ENCODE measurements around the gene KRT76. TPM values are rescaled to one million over a fixed set of nuclear protein-coding genes. Genes with fewer than 3 reads are reported as not detected.

Gene KRT76
- total and polyA plus RNA-seq, 2 donors from 2014 or later, result not detected

DNA sequence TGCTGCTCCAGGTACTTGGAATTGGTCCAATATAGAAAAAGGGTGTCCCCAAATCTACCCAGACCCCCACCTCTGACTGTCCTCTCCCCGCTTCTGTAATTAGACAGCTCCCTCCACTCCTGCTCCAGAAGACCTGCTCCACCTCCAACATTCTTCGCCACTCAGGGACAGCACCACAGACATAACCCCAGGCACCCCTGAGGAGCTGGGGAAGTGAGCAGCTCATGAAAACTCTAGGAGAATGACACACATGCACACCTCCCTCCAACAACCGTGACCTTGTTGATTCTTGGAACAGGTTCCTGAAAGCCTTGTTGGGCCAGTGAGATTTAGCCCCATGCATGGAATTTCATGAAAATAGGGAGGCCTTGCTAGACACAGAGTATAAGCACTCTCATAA, 28.6 kb upstream of the KRT76 start:
- Histone ChIP-seq H3K4me3 (ENCODE audit: low read length in 3 of 3) (no peak overlapping the region), H3K27ac (ENCODE audit: low read depth in 2 of 2, low read length in 2 of 2) (no peak overlapping the region), H3K9me3 (ENCODE audit: control insufficient read depth in 2 of 3, insufficient read depth in 1 of 3, low read length in 3 of 3) (no peaks in the 10 kb centered on the region), H3K9ac (ENCODE audit: low read length in 3 of 3) (no peak overlapping the region), H3K27me3 (ENCODE audit: control insufficient read depth, insufficient read depth, low read length) (no peaks in the 10 kb centered on the region), H3K36me3 (ENCODE audit: control insufficient read depth in 2 of 3, insufficient read depth in 3 of 3, low read length in 3 of 3) (no peaks in the 10 kb centered on the region), H3K4me1 (ENCODE audit: control insufficient read depth in 2 of 3, insufficient read depth in 2 of 3, low read depth in 1 of 3, low read length in 3 of 3) (no peaks in the 10 kb centered on the region)
- FAIRE-seq (no peak), DNase-seq (no peak)
- TF ChIP-seq, protein P1, sequence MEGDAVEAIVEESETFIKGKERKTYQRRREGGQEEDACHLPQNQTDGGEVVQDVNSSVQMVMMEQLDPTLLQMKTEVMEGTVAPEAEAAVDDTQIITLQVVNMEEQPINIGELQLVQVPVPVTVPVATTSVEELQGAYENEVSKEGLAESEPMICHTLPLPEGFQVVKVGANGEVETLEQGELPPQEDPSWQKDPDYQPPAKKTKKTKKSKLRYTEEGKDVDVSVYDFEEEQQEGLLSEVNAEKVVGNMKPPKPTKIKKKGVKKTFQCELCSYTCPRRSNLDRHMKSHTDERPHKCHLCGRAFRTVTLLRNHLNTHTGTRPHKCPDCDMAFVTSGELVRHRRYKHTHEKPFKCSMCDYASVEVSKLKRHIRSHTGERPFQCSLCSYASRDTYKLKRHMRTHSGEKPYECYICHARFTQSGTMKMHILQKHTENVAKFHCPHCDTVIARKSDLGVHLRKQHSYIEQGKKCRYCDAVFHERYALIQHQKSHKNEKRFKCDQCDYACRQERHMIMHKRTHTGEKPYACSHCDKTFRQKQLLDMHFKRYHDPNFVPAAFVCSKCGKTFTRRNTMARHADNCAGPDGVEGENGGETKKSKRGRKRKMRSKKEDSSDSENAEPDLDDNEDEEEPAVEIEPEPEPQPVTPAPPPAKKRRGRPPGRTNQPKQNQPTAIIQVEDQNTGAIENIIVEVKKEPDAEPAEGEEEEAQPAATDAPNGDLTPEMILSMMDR (IDR thresholded peaks at IDR 0.05; ENCODE audit: borderline replicate concordance, extremely low read depth, insufficient read depth), result no peak
- intact Hi-C loops (cut with DNase I), result no loop called here

DNA sequence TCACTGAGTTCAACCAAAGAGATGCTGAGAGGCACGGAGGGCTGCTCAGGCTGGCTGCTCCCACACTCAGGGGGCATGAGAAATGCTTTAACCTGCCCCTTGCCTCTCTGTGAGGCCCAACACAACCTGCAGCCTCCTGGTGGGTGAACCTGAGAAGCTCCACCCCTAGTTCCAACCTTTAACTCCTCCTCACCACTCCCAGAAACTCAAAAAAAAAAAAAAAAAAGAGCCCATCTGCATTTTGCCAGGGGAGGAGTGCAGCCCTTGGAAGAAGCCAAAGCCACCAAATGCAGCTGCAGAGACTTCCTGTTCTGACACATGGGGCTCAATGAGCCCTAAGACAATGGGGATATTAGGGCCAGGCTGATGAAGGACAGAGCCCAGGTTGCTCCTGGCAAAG, 27.9 kb upstream of the KRT76 start:
- intact Hi-C loops (cut with DNase I), result no loop called here
- no peak for FAIRE-seq
- TF ChIP-seq, protein P1 (IDR thresholded peaks at IDR 0.05; ENCODE audit: borderline replicate concordance, extremely low read depth, insufficient read depth), result no peak

DNA sequence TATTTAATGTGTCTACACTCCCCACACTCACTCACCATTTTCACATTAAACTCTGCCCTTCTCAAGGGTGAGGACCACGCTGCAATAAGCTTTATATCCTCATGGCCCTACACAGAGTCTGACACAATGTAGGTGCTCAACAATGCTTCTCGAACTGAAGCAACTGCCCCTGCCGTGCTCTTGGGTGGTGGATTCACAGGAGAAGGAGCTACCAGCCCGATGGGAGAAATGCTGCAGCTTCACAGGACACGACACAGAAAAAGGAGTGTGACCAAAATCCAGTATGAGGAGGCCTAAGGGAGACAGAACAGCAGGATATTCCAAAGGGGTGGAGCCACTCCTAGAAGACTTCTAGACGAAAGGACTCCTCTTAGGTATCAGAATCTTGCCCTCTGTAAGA, 25.3 kb upstream of the KRT76 start:
- no peak overlapping the region for H3K27ac ChIP-seq (ENCODE audit: low read depth in 2 of 2, low read length in 2 of 2)
- no peak overlapping the region for H3K9ac ChIP-seq (ENCODE audit: low read length in 3 of 3)
- H3K36me3 ChIP-seq (ENCODE audit: control insufficient read depth in 2 of 3, insufficient read depth in 3 of 3, low read length in 3 of 3), result no peaks in the 10 kb centered on the region
- H3K4me3 ChIP-seq (ENCODE audit: low read length in 3 of 3), result no peak overlapping the region
- intact Hi-C loops (cut with DNase I), result no loop called here
- no peaks in the 10 kb centered on the region for H3K27me3 ChIP-seq (ENCODE audit: control insufficient read depth, insufficient read depth, low read length)
- no peak for FAIRE-seq
- no peaks in the 10 kb centered on the region for H3K9me3 ChIP-seq (ENCODE audit: control insufficient read depth in 2 of 3, insufficient read depth in 1 of 3, low read length in 3 of 3)
- TF ChIP-seq, protein P1 (IDR thresholded peaks at IDR 0.05; ENCODE audit: borderline replicate concordance, extremely low read depth, insufficient read depth), result no peak
- no peak for DNase-seq
- H3K4me1 ChIP-seq (ENCODE audit: control insufficient read depth in 2 of 3, insufficient read depth in 2 of 3, low read depth in 1 of 3, low read length in 3 of 3), result no peaks in the 10 kb centered on the region

More for the DNA sequence above, 27.9 kb upstream of the KRT76 start:
- Histone ChIP-seq H3K27me3 (ENCODE audit: control insufficient read depth, insufficient read depth, low read length) (no peaks in the 10 kb centered on the region), H3K4me3 (ENCODE audit: low read length in 3 of 3) (no peak overlapping the region), H3K27ac (ENCODE audit: low read depth in 2 of 2, low read length in 2 of 2) (no peak overlapping the region), H3K4me1 (ENCODE audit: control insufficient read depth in 2 of 3, insufficient read depth in 2 of 3, low read depth in 1 of 3, low read length in 3 of 3) (no peaks in the 10 kb centered on the region), H3K9ac (ENCODE audit: low read length in 3 of 3) (no peak overlapping the region), H3K36me3 (ENCODE audit: control insufficient read depth in 2 of 3, insufficient read depth in 3 of 3, low read length in 3 of 3) (no peaks in the 10 kb centered on the region), H3K9me3 (ENCODE audit: control insufficient read depth in 2 of 3, insufficient read depth in 1 of 3, low read length in 3 of 3) (no peaks in the 10 kb centered on the region)
- no peak for DNase-seq

DNA sequence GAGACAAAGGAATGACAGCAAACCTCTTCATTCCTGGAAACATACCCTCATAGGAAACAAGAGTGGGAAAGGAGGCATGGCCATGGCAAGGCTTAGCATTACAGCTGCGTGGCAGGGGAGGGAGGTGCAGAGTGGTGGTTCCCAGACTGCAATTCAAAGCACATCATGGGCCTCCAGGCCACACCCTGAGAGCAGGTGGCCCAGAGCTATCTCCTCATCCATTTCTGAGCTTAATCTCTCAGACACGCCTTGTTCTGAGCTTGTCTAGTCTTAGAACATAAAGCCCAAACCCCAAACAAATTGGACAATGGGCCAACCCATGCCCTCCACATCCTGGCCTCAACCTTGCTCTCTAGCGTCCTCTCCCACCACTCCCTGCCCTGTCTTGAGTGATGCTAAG, 24.6 kb upstream of the KRT76 start:
- Histone ChIP-seq H3K27ac (ENCODE audit: low read depth in 2 of 2, low read length in 2 of 2) (no peak overlapping the region), H3K4me1 (ENCODE audit: control insufficient read depth in 2 of 3, insufficient read depth in 2 of 3, low read depth in 1 of 3, low read length in 3 of 3) (no peaks in the 10 kb centered on the region), H3K36me3 (ENCODE audit: control insufficient read depth in 2 of 3, insufficient read depth in 3 of 3, low read length in 3 of 3) (no peaks in the 10 kb centered on the region), H3K27me3 (ENCODE audit: control insufficient read depth, insufficient read depth, low read length) (no peaks in the 10 kb centered on the region), H3K9me3 (ENCODE audit: control insufficient read depth in 2 of 3, insufficient read depth in 1 of 3, low read length in 3 of 3) (no peaks in the 10 kb centered on the region), H3K9ac (ENCODE audit: low read length in 3 of 3) (no peak overlapping the region), H3K4me3 (ENCODE audit: low read length in 3 of 3) (no peak overlapping the region)
- intact Hi-C loops (cut with DNase I), result no loop called here
- TF ChIP-seq, protein P1 (IDR thresholded peaks at IDR 0.05; ENCODE audit: borderline replicate concordance, extremely low read depth, insufficient read depth), result no peak
- DNase-seq (no peak), FAIRE-seq (no peak)

All from kidney (tissue), 14 donors.